HG03135 (cell line): ENCODE results near the gene PDHX.
A peak's percentile ranks its signal among the peaks of the same experiment; 100 is the strongest.

ENCODE experiments used
- ATAC-seq: cut with Tn5 transposase; IDR thresholded peaks from one replicate; pipeline ENCODE4 v1.9.1; 2021; ENCODE audit warnings: mild to moderate bottlenecking, moderate library complexity; ENCODE audit not compliant: unreplicated experiment

PDHX gene

GRCh38 chr11:34987617-34988016, 71.2 kb downstream of the PDHX start:
- no peak for ATAC-seq

- peak; percentile 54 for ATAC-seq
Measured at GRCh38 chr11:34988294-34989255, 72.2 kb downstream of the PDHX start.

- ATAC-seq, result no peak
Measured at GRCh38 chr11:34990916-34991315, 74.5 kb downstream of the PDHX start.

GRCh38 chr11:34994854-34995253, 78.4 kb downstream of the PDHX start:
- no peak for ATAC-seq

- no peak for ATAC-seq
Measured at GRCh38 chr11:34996958-34997357, 80.5 kb downstream of the PDHX start.

- ATAC-seq, result no peak
Measured at GRCh38 chr11:34997952-34998528, 81.6 kb downstream of the PDHX start.

GRCh38 chr11:34999453-34999852, 83.0 kb downstream of the PDHX start:
- no peak for ATAC-seq

- ATAC-seq, result no peak
Measured at GRCh38 chr11:35003186-35003585, 86.8 kb downstream of the PDHX start.

GRCh38 chr11:35003658-35004057, 87.2 kb downstream of the PDHX start:
- no peak for ATAC-seq

GRCh38 chr11:35005141-35005780, 88.8 kb downstream of the PDHX start:
- ATAC-seq, result no peak

- peak; percentile 89 for ATAC-seq
Measured at GRCh38 chr11:35006389-35007128, 90.1 kb downstream of the PDHX start.

GRCh38 chr11:35007277-35007676, 90.9 kb downstream of the PDHX start:
- ATAC-seq, result no peak

- no peak for ATAC-seq
Measured at GRCh38 chr11:35009191-35009943, 92.9 kb downstream of the PDHX start.

- no peak for ATAC-seq
Measured at GRCh38 chr11:35009944-35010342, 93.5 kb downstream of the PDHX start.

- no peak for ATAC-seq
Measured at GRCh38 chr11:35010654-35011053, 94.2 kb downstream of the PDHX start.

- ATAC-seq, result no peak
Measured at GRCh38 chr11:35011389-35011788, 95.0 kb downstream of the PDHX start.

GRCh38 chr11:35011944-35012343, 95.5 kb downstream of the PDHX start:
- ATAC-seq, result peak; percentile 5

GRCh38 chr11:35012467-35013191, 96.2 kb downstream of the PDHX start:
- ATAC-seq, result peak; percentile 65

GRCh38 chr11:35013514-35014233, 97.3 kb downstream of the PDHX start:
- no peak for ATAC-seq
